ENCODE results near the gene CLEC5A.

Gene CLEC5A

GRCh38 chr7:141946796-141947195, at the start of gene CLEC5A:
TSS of gene CLEC5A (minus strand) at chr7:141946974. CDS start at chr7:141946292, 682 bp downstream.
- H3K36me3 ChIP-seq: no peaks in the 10 kb centered on the region
- no peaks in the 10 kb centered on the region for H3K9me3 ChIP-seq
- H3K27ac ChIP-seq: peak within 1 kb of the TSS; percentile 81
- H3K4me1 ChIP-seq (ENCODE audit: control insufficient read depth in 1 of 2, insufficient read depth in 1 of 2, low read depth in 1 of 2, low read length in 1 of 2): peaks cover 93% of the 10 kb centered on the region in 2 experiments
- peak within 1 kb of the TSS; percentile 37 to 55 for H3K4me3 ChIP-seq (ENCODE audit: low read depth in 1 of 2, low read length in 1 of 2)
- TF ChIP-seq CTCF (IDR thresholded peaks at IDR 0.05): no peak
- no peaks in the 10 kb centered on the region for H3K27me3 ChIP-seq

GRCh38 chr7:141993354-141993753, 46.6 kb upstream of the CLEC5A start:
- Histone ChIP-seq H3K27me3 (no peaks in the 10 kb centered on the region), H3K4me1 (ENCODE audit: control insufficient read depth in 1 of 2, insufficient read depth in 1 of 2, low read depth in 1 of 2, low read length in 1 of 2) (peaks cover 74 to 78% of the 10 kb centered on the region in 2 experiments), H3K36me3 (peaks cover 35% of the 10 kb centered on the region), H3K9me3 (no peaks in the 10 kb centered on the region), H3K27ac (peak overlapping the region; percentile 94), H3K4me3 (ENCODE audit: low read depth in 1 of 2, low read length in 1 of 2) (peak overlapping the region in 1 of 2 experiments; percentile 74)
- no peak for TF ChIP-seq CTCF (IDR thresholded peaks at IDR 0.05)

- Histone ChIP-seq H3K27me3 (no peaks in the 10 kb centered on the region), H3K36me3 (peaks cover 32% of the 10 kb centered on the region), H3K4me3 (ENCODE audit: low read depth in 1 of 2, low read length in 1 of 2) (peak overlapping the region; percentile 74 to 87), H3K4me1 (ENCODE audit: control insufficient read depth in 1 of 2, insufficient read depth in 1 of 2, low read depth in 1 of 2, low read length in 1 of 2) (peaks cover 75 to 83% of the 10 kb centered on the region in 2 experiments), H3K9me3 (no peaks in the 10 kb centered on the region), H3K27ac (peak overlapping the region; percentile 94)
- no peak for TF ChIP-seq CTCF (IDR thresholded peaks at IDR 0.05)
These were observed 45.9 kb upstream of the CLEC5A start for GRCh38 chr7:141992688-141993087.

- H3K36me3 ChIP-seq: peaks cover 27% of the 10 kb centered on the region
- peaks cover 75 to 84% of the 10 kb centered on the region in 2 experiments for H3K4me1 ChIP-seq (ENCODE audit: control insufficient read depth in 1 of 2, insufficient read depth in 1 of 2, low read depth in 1 of 2, low read length in 1 of 2)
- no peaks in the 10 kb centered on the region for H3K9me3 ChIP-seq
- no peak for TF ChIP-seq CTCF (IDR thresholded peaks at IDR 0.05)
- peak overlapping the region; percentile 74 to 87 for H3K4me3 ChIP-seq (ENCODE audit: low read depth in 1 of 2, low read length in 1 of 2)
- H3K27ac ChIP-seq: peak overlapping the region; percentile 94
- H3K27me3 ChIP-seq: no peaks in the 10 kb centered on the region
These were observed 45.4 kb upstream of the CLEC5A start for GRCh38 chr7:141992156-141992555.

GRCh38 chr7:141991140-141991539, 44.4 kb upstream of the CLEC5A start:
- TF ChIP-seq CTCF (IDR thresholded peaks at IDR 0.05): no peak
- H3K9me3 ChIP-seq: no peaks in the 10 kb centered on the region
- H3K4me1 ChIP-seq (ENCODE audit: control insufficient read depth in 1 of 2, insufficient read depth in 1 of 2, low read depth in 1 of 2, low read length in 1 of 2): peaks cover 79 to 89% of the 10 kb centered on the region in 2 experiments
- H3K36me3 ChIP-seq: peaks cover 24% of the 10 kb centered on the region
- H3K27me3 ChIP-seq: no peaks in the 10 kb centered on the region
- peak overlapping the region; percentile 94 for H3K27ac ChIP-seq
- peak overlapping the region; percentile 74 to 87 for H3K4me3 ChIP-seq (ENCODE audit: low read depth in 1 of 2, low read length in 1 of 2)
